Keratinocyte (primary cell): ENCODE results near the gene CRB2.

ENCODE experiments used
- CTCF ChIP-seq, 3 experiments: IDR thresholded peaks in 1 of 3; conservative IDR thresholded peaks in 1 of 3; optimal IDR thresholded peaks in 1 of 3; 2 replicates in 2 of 3; 3 replicates in 1 of 3; pipeline versions ENCODE3 to v1.5.1; 2011; ENCODE audit warnings: low read length in 3 of 3, mild to moderate bottlenecking in 3 of 3, moderate library complexity in 2 of 3, control low read depth in 1 of 3, inconsistent platforms in 1 of 3; ENCODE audit not compliant: insufficient read depth in 2 of 3; ENCODE audit errors: extremely low read depth in 1 of 3
- EZH2 ChIP-seq: IDR thresholded peaks from one replicate; pipeline ENCODE4 v1.6.1; 2012; ENCODE audit warnings: inconsistent platforms, mild to moderate bottlenecking, low read length, moderate library complexity

GRCh38 chr9:123327697-123328100 lies 28.3 kb upstream of the CRB2 start:
- TF ChIP-seq CTCF (optimal IDR thresholded peaks at IDR 0.05 in 1 of 3, IDR thresholded peaks at IDR 0.05 in 1 of 3, conservative IDR thresholded peaks at IDR 0.05 in 1 of 3; ENCODE audit: extremely low read depth in 1 of 3, insufficient read depth in 2 of 3, low read length in 3 of 3) (no peak), EZH2 (no peak)
